CD14-positive monocyte (primary cell): ENCODE data around the gene GNPTAB. TPM values are rescaled to one million over a fixed set of nuclear protein-coding genes. Genes with fewer than 3 reads are reported as not detected.

Source experiments
- DNase-seq, 3 donors: peaks; one replicate each; pipeline ENCODE4 v3.0.0-alpha.2; 2011 to 2022
- H2AFZ ChIP-seq: 2 replicates; pipeline ENCODE4 v1.6.0; 2012; ENCODE audit warnings: mild to moderate bottlenecking, low read depth, low read length, inconsistent platforms; ENCODE audit not compliant: insufficient read depth, poor library complexity, severe bottlenecking
- H3K27ac ChIP-seq, 2 donors: 1 replicate in 1 of 2; 2 replicates in 1 of 2; pipeline ENCODE4 v1.5.1; 2012 to 2013; ENCODE audit warnings: low read length in 2 of 2, control low read depth in 1 of 2, inconsistent platforms in 1 of 2, low read depth in 1 of 2, mild to moderate bottlenecking in 1 of 2
- H3K27me3 ChIP-seq, 2 donors: one replicate each; pipeline versions ENCODE4 v1.6.0 to v1.6.1; 2011 to 2013; ENCODE audit warnings: low read length in 2 of 2; ENCODE audit not compliant: control insufficient read depth in 2 of 2, insufficient read depth in 2 of 2
- H3K36me3 ChIP-seq, 2 donors: replicated peaks in 1 of 2; 1 replicate in 1 of 2; 2 replicates in 1 of 2; pipeline versions ENCODE4 v1.5.1 to v1.6.1; 2012 to 2013; ENCODE audit warnings: low read length in 2 of 2, control low read depth in 1 of 2, inconsistent platforms in 1 of 2, mild to moderate bottlenecking in 1 of 2; ENCODE audit not compliant: insufficient read depth in 2 of 2, control insufficient read depth in 1 of 2
- H3K4me1 ChIP-seq, 2 donors: 1 replicate in 1 of 2; 2 replicates in 1 of 2; pipeline versions ENCODE4 v1.5.1 to v1.6.1; 2012 to 2013; ENCODE audit warnings: low read length in 2 of 2, control low read depth in 1 of 2, inconsistent platforms in 1 of 2, mild to moderate bottlenecking in 1 of 2, moderate library complexity in 1 of 2; ENCODE audit not compliant: insufficient read depth in 2 of 2, control insufficient read depth in 1 of 2
- H3K4me2 ChIP-seq: replicated peaks from 2 replicates; pipeline ENCODE3; 2012; ENCODE audit warnings: low read length, moderate library complexity, mild to moderate bottlenecking; ENCODE audit not compliant: poor library complexity, severe bottlenecking; ENCODE audit errors: extremely low read depth
- H3K4me3 ChIP-seq, 3 experiments: fragments of 200-600 bp in 1 of 3; sonication (generic) in 1 of 3; replicated peaks in 1 of 3; 1 replicate in 2 of 3; 2 replicates in 1 of 3; pipeline ENCODE4 v1.5.1; 2011 to 2013; ENCODE audit warnings: low read length in 3 of 3, mild to moderate bottlenecking in 3 of 3, control low read depth in 2 of 3, low read depth in 2 of 3, inconsistent platforms in 1 of 3, moderate library complexity in 1 of 3
- H3K79me2 ChIP-seq: 2 replicates; pipeline ENCODE4 v1.6.0; 2012; ENCODE audit warnings: mild to moderate bottlenecking, control low read depth, inconsistent platforms, low read length, moderate library complexity; ENCODE audit not compliant: insufficient read depth
- H3K9ac ChIP-seq: 2 replicates; pipeline ENCODE4 v1.6.0; 2017; ENCODE audit warnings: low read length, mild to moderate bottlenecking; ENCODE audit not compliant: insufficient read depth, poor library complexity, severe bottlenecking
- H3K9me3 ChIP-seq, 2 donors: replicated peaks in 1 of 2; 1 replicate in 1 of 2; 2 replicates in 1 of 2; pipeline versions ENCODE4 v1.5.1 to v1.6.1; 2012 to 2013; ENCODE audit warnings: low read length in 2 of 2, control low read depth in 1 of 2; ENCODE audit not compliant: control insufficient read depth in 1 of 2, insufficient read depth in 1 of 2
- H4K20me1 ChIP-seq: 2 replicates; pipeline ENCODE4 v1.6.0; 2012; ENCODE audit warnings: mild to moderate bottlenecking, low read length, control low read depth, moderate library complexity; ENCODE audit not compliant: insufficient read depth
- H3K27ac Mint-ChIP-seq, 7 donors: one replicate each; pipeline ENCODE4 v1.8.0; 2020; ENCODE audit warnings: mild to moderate bottlenecking in 7 of 7, mixed read lengths in 7 of 7, moderate library complexity in 6 of 7, inconsistent platforms in 2 of 7
- H3K27me3 Mint-ChIP-seq, 3 donors: one replicate each; pipeline ENCODE4 v1.8.0; 2021 to 2022; ENCODE audit warnings: low read depth in 3 of 3, mild to moderate bottlenecking in 3 of 3, mixed read lengths in 3 of 3, moderate library complexity in 3 of 3, inconsistent platforms in 1 of 3
- H3K36me3 Mint-ChIP-seq, 2 donors: one replicate each; pipeline ENCODE4 v1.8.0; 2020; ENCODE audit warnings: mixed read lengths in 2 of 2, inconsistent platforms in 1 of 2, mild to moderate bottlenecking in 1 of 2
- H3K4me1 Mint-ChIP-seq: one replicate; pipeline ENCODE4 v1.8.0; 2020; ENCODE audit warnings: mild to moderate bottlenecking, mixed read lengths
- H3K4me3 Mint-ChIP-seq, 2 donors: one replicate each; pipeline ENCODE4 v1.8.0; 2020; ENCODE audit warnings: mild to moderate bottlenecking in 2 of 2, mixed read lengths in 2 of 2, moderate library complexity in 1 of 2
- H3K9me3 Mint-ChIP-seq, 7 donors: one replicate each; pipeline ENCODE4 v1.8.0; 2020 to 2022; ENCODE audit warnings: mixed read lengths in 7 of 7, mild to moderate bottlenecking in 6 of 7, moderate library complexity in 6 of 7, inconsistent platforms in 2 of 7
- CTCF ChIP-seq: fragments of 200-600 bp; IDR thresholded peaks from one replicate; pipeline ENCODE4 v1.8.0; 2022; ENCODE audit warnings: antibody characterized with exemption, mild to moderate bottlenecking
- WGBS: methylation state at CpG from one replicate; pipeline ENCODE4 v1.1.5; 2013; ENCODE audit warnings: missing lambda C conversion rate; ENCODE audit not compliant: insufficient coverage; 5-methylcytosine and 5-hydroxymethylcytosine counted together
- intact Hi-C, 2 donors: fragments of 100-400 bp; cut with micrococcal nuclease; formaldehyde crosslinking; loops; one replicate each; pipeline versions ENCODE4 v1.15.0 to v1.15.1; 2023
- polyA plus RNA-seq, 3 donors: library from polyadenylated mRNA; depleted of rRNA in 1 of 3; unstranded in 2 of 3; stranded (reverse) in 1 of 3; fragments of 300-500 nt in 2 of 3; fragments of >200 nt in 1 of 3; fragmentation: Illumina TruSeq in 2 of 3; gene quantifications; 1 replicate in 2 of 3; 2 replicates in 1 of 3; pipeline ENCODE4 v1.2.3, GENCODE V29; 2012 to 2021

The GNPTAB gene
- polyA plus RNA-seq, 3 donors, result 14.4 to 29.1 (median 24.1) TPM

GRCh38 chr12:101773650-101774162 is 57.1 kb downstream of the GNPTAB start:
- WGBS, result no CpG with 5 or more reads among the region's 2 CpGs
- TF ChIP-seq CTCF, result peak; percentile 98
- no peak overlapping the region for H2AFZ ChIP-seq
- H4K20me1 ChIP-seq, result no peaks in the 10 kb centered on the region
- Mint-ChIP-seq H3K27me3 (no peaks in the 10 kb centered on the region), H3K27ac (peak overlapping the region in 6 of 7 donors; percentile 28 to 90 (median 79)), H3K4me3 (no peak overlapping the region), H3K9me3 (no peaks in the 10 kb centered on the region), H3K4me1 (peaks cover 59% of the 10 kb centered on the region), H3K36me3 (peaks cover 29 to 50% of the 10 kb centered on the region in 2 donors)
- intact Hi-C loops, result loop anchor here in 1 of 2 donors (2.0 to 10.0 kb wide), 4 partner anchors 57 to 1771 kb away; partner anchors contain the start of genes ARL1 and GNPTAB
- no peaks in the 10 kb centered on the region for H3K27me3 ChIP-seq
- peaks cover 4% of the 10 kb centered on the region for H3K79me2 ChIP-seq
- peak overlapping the region; percentile 11 for H3K4me2 ChIP-seq
- H3K9me3 ChIP-seq, result no peaks in the 10 kb centered on the region
- no peak overlapping the region for H3K27ac ChIP-seq
- no peak overlapping the region for H3K4me3 ChIP-seq
- peaks cover 15 to 30% of the 10 kb centered on the region in 2 donors for H3K36me3 ChIP-seq
- H3K4me1 ChIP-seq, result peaks cover 51 to 59% of the 10 kb centered on the region in 2 donors
- peak; percentile 71 to 79 (median 77) for DNase-seq
- no peak overlapping the region for H3K9ac ChIP-seq

GRCh38 chr12:101772012-101772775 is 58.6 kb downstream of the GNPTAB start:
- Histone ChIP-seq H3K27me3 (no peaks in the 10 kb centered on the region), H3K4me1 (peaks cover 37 to 44% of the 10 kb centered on the region in 2 donors), H3K27ac (peak overlapping the region; percentile 73 to 84), H3K4me3 (peak overlapping the region in 1 of 3 experiments; percentile 60), H3K9ac (peak overlapping the region; percentile 33), H3K4me2 (peak overlapping the region; percentile 56), H3K9me3 (no peaks in the 10 kb centered on the region), H3K79me2 (no peaks in the 10 kb centered on the region), H3K36me3 (peaks cover 23 to 45% of the 10 kb centered on the region in 2 donors), H4K20me1 (no peaks in the 10 kb centered on the region), H2AFZ (peak overlapping the region; percentile 57)
- Mint-ChIP-seq H3K9me3 (no peaks in the 10 kb centered on the region), H3K36me3 (peaks cover 41 to 54% of the 10 kb centered on the region in 2 donors), H3K4me3 (peak overlapping the region; percentile 63 to 80), H3K27me3 (no peaks in the 10 kb centered on the region), H3K4me1 (peaks cover 47% of the 10 kb centered on the region), H3K27ac (peak overlapping the region; percentile 78 to 92 (median 90))
- TF ChIP-seq CTCF, result no peak
- DNase-seq, result peak in 2 of 3 donors; percentile 30 to 49
- 6% methylated on average over 2 of the region's 5 CpGs for WGBS
- intact Hi-C loops, result loop anchor here in 1 of 2 donors (2.0 to 10.0 kb wide), 4 partner anchors 59 to 1773 kb away; partner anchors contain the start of genes ARL1 and GNPTAB
